Measurements from ENCODE around the gene GP9. TPM values are rescaled to one million over a fixed set of nuclear protein-coding genes. Genes with fewer than 3 reads are reported as not detected.
A peak's percentile ranks its signal among the peaks of the same experiment; 100 is the strongest.

The GP9 gene
- total RNA-seq, 1 donor from 2014 or later, result not detected

GRCh38 chr3:129095285-129095684 lies 34.7 kb downstream of the GP9 start:
- no peaks in the 10 kb centered on the region for H3K27me3 Mint-ChIP-seq
- no peak for DNase-seq (ENCODE audit: low spot score, unreplicated experiment)
- peaks cover 11% of the 10 kb centered on the region for H3K36me3 Mint-ChIP-seq (ENCODE audit: insufficient read depth)
- peaks cover 4% of the 10 kb centered on the region for H3K9me3 Mint-ChIP-seq (ENCODE audit: low read depth)
- TF ChIP-seq, protein P1, sequence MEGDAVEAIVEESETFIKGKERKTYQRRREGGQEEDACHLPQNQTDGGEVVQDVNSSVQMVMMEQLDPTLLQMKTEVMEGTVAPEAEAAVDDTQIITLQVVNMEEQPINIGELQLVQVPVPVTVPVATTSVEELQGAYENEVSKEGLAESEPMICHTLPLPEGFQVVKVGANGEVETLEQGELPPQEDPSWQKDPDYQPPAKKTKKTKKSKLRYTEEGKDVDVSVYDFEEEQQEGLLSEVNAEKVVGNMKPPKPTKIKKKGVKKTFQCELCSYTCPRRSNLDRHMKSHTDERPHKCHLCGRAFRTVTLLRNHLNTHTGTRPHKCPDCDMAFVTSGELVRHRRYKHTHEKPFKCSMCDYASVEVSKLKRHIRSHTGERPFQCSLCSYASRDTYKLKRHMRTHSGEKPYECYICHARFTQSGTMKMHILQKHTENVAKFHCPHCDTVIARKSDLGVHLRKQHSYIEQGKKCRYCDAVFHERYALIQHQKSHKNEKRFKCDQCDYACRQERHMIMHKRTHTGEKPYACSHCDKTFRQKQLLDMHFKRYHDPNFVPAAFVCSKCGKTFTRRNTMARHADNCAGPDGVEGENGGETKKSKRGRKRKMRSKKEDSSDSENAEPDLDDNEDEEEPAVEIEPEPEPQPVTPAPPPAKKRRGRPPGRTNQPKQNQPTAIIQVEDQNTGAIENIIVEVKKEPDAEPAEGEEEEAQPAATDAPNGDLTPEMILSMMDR (IDR thresholded peaks at IDR 0.05; ENCODE audit: unreplicated experiment), result no peak
- no peak overlapping the region for H3K4me3 Mint-ChIP-seq (ENCODE audit: low read depth)
- H3K27ac Mint-ChIP-seq, result no peak overlapping the region
- no peaks in the 10 kb centered on the region for H3K4me1 Mint-ChIP-seq (ENCODE audit: low read depth)

GRCh38 chr3:129100274-129100673 lies 39.7 kb downstream of the GP9 start:
- no peak for DNase-seq (ENCODE audit: low spot score, unreplicated experiment)
- TF ChIP-seq, protein P1 (IDR thresholded peaks at IDR 0.05; ENCODE audit: unreplicated experiment), result no peak
- no peak overlapping the region for H3K27ac Mint-ChIP-seq
- peaks cover 8% of the 10 kb centered on the region for H3K36me3 Mint-ChIP-seq (ENCODE audit: insufficient read depth)
- H3K9me3 Mint-ChIP-seq (ENCODE audit: low read depth), result peaks cover 4% of the 10 kb centered on the region
- H3K4me3 Mint-ChIP-seq (ENCODE audit: low read depth), result no peak overlapping the region
- peaks cover 9% of the 10 kb centered on the region for H3K4me1 Mint-ChIP-seq (ENCODE audit: low read depth)
- no peaks in the 10 kb centered on the region for H3K27me3 Mint-ChIP-seq

DNA sequence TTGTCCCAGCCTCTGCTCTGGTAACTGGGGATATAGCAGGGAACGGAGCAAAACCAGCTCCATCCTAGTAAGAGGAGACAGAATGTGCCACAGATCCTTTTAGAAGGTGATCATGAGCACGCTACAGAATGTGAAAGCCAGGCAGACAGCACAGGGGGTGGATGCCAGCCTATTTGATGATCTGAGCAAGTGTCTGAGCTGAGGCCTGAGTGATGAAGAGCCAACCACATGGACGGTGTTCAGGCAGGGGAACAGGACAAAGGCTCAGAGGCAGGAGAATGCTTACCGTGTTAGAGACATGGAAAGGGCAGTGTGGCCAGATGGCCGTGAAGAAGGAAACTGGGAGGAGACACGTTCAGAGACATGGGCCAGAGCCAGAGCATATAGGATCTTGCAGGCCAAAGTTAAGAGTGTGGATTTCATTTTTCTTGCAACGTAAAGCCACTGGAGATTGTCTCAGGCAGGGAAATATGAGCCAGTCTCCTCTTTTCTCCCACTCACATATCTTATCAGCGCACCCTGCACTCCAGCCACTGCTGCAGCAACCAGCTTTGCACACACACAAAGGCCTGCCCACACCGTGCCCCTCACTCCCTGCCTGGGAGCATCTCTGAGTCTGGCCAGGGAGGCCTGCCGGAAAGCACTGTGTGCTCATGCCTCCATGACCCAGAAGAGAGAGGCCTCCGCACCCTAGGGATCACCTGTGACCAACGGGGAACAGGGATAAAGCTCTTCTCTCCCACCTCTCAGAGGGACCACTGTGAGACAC lies 41.0 kb downstream of the GP9 start:
- Mint-ChIP-seq H3K4me3 (ENCODE audit: low read depth) (no peak overlapping the region), H3K36me3 (ENCODE audit: insufficient read depth) (peaks cover 8% of the 10 kb centered on the region), H3K9me3 (ENCODE audit: low read depth) (peaks cover 4% of the 10 kb centered on the region), H3K4me1 (ENCODE audit: low read depth) (peaks cover 9% of the 10 kb centered on the region), H3K27me3 (no peaks in the 10 kb centered on the region), H3K27ac (peak overlapping the region; percentile 19)
- no peak for DNase-seq (ENCODE audit: low spot score, unreplicated experiment)
- TF ChIP-seq, protein P1 (IDR thresholded peaks at IDR 0.05; ENCODE audit: unreplicated experiment), result no peak

DNA sequence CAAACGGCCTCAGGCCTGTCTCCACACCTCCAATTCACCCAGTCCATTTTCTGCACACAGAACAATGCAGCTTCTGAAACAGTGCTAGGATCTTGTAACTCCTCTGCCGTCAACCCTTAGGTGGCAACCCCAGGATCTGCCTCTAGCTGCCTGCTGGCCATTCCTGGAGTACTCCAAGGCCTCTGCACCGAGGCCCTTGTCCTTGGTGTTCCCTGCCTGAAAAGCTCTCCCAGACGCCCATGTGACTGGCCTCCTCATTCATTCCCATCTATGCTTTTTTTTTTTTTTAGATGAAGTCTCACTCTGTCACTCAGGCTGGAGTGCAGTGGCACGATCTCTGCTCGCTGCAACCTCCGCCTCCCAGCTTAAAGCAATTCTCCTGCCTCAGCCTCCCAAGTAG lies 42.7 kb downstream of the GP9 start:
- no peak overlapping the region for H3K4me3 Mint-ChIP-seq (ENCODE audit: low read depth)
- peaks cover 2% of the 10 kb centered on the region for H3K9me3 Mint-ChIP-seq (ENCODE audit: low read depth)
- TF ChIP-seq, protein P1 (IDR thresholded peaks at IDR 0.05; ENCODE audit: unreplicated experiment), result no peak
- peaks cover 2% of the 10 kb centered on the region for H3K36me3 Mint-ChIP-seq (ENCODE audit: insufficient read depth)
- peaks cover 9% of the 10 kb centered on the region for H3K4me1 Mint-ChIP-seq (ENCODE audit: low read depth)
- peak overlapping the region; percentile 69 for H3K27ac Mint-ChIP-seq
- no peaks in the 10 kb centered on the region for H3K27me3 Mint-ChIP-seq
- no peak for DNase-seq (ENCODE audit: low spot score, unreplicated experiment)

GRCh38 chr3:129104051-129104450 lies 43.5 kb downstream of the GP9 start:
- H3K27me3 Mint-ChIP-seq, result no peaks in the 10 kb centered on the region
- H3K4me1 Mint-ChIP-seq (ENCODE audit: low read depth), result peaks cover 9% of the 10 kb centered on the region

More at GRCh38 chr3:129104051-129104450, 43.5 kb downstream of the GP9 start:
- Mint-ChIP-seq H3K36me3 (ENCODE audit: insufficient read depth) (peaks cover 2% of the 10 kb centered on the region), H3K27ac (peak overlapping the region; percentile 35), H3K9me3 (ENCODE audit: low read depth) (no peaks in the 10 kb centered on the region), H3K4me3 (ENCODE audit: low read depth) (no peak overlapping the region)
- TF ChIP-seq, protein P1 (IDR thresholded peaks at IDR 0.05; ENCODE audit: unreplicated experiment), result no peak
- no peak for DNase-seq (ENCODE audit: low spot score, unreplicated experiment)

Measured in progenitor cell of endocrine pancreas (in vitro differentiated cells).